HUDEP-2 (cell line): Measurements from ENCODE around the gene ADD1.
A peak's percentile ranks its signal among the peaks of the same experiment; 100 is the strongest.
"Not testable (repeated sequence)": the region's sequence is repeated elsewhere in the genome, so short reads cannot be mapped to it uniquely, and the experiment has no call there.

ENCODE experiments used
- DNase-seq, 76 experiments: peaks; one replicate each; lab custom pipeline; 2025; ENCODE audit not compliant: unreplicated experiment in 76 of 76; lab: John Stamatoyannopoulos, UW

Gene ADD1

GRCh38 chr4:2913168-2913567 lies 69.5 kb downstream of the ADD1 start:
- no peak for DNase-seq

- DNase-seq, result no peak
Observed at GRCh38 chr4:2914256-2915126, 70.8 kb downstream of the ADD1 start.

GRCh38 chr4:2915789-2916188 lies 72.1 kb downstream of the ADD1 start:
- no peak for DNase-seq

- DNase-seq, result not testable (repeated sequence)
Observed at GRCh38 chr4:2916696-2917095, 73.1 kb downstream of the ADD1 start.

GRCh38 chr4:2918300-2918699 lies 74.7 kb downstream of the ADD1 start:
- not testable (repeated sequence) for DNase-seq

- not testable (repeated sequence) for DNase-seq
Observed at GRCh38 chr4:2918714-2919113, 75.1 kb downstream of the ADD1 start.

GRCh38 chr4:2922453-2923101 lies 78.9 kb downstream of the ADD1 start:
- DNase-seq, result peak in 45 of 76 experiments; percentile 6 to 55 (median 31)

- DNase-seq, result no peak
Observed at GRCh38 chr4:2923141-2923551, 79.5 kb downstream of the ADD1 start.

GRCh38 chr4:2923668-2924173 lies 80.1 kb downstream of the ADD1 start:
- no peak for DNase-seq

- no peak for DNase-seq
Observed at GRCh38 chr4:2924286-2924685, 80.6 kb downstream of the ADD1 start.

- no peak for DNase-seq
Observed at GRCh38 chr4:2924765-2925301, 81.2 kb downstream of the ADD1 start.

GRCh38 chr4:2925496-2925895 lies 81.9 kb downstream of the ADD1 start:
- no peak for DNase-seq

GRCh38 chr4:2925931-2926860 lies 82.6 kb downstream of the ADD1 start:
- DNase-seq, result no peak

GRCh38 chr4:2927016-2927695 lies 83.5 kb downstream of the ADD1 start:
- DNase-seq, result no peak

GRCh38 chr4:2927696-2928075 lies 84.0 kb downstream of the ADD1 start:
- no peak for DNase-seq

GRCh38 chr4:2928242-2929176 lies 84.9 kb downstream of the ADD1 start:
- DNase-seq, result no peak

- DNase-seq, result no peak
Observed at GRCh38 chr4:2929469-2929868, 85.8 kb downstream of the ADD1 start.

- no peak for DNase-seq
Observed at GRCh38 chr4:2930135-2930757, 86.6 kb downstream of the ADD1 start.
